Cardiac septum (tissue), 1 donor: ENCODE measurements around the gene CHN2. TPM values are rescaled to one million over a fixed set of nuclear protein-coding genes. Genes with fewer than 3 reads are reported as not detected.

Experiments used
- DNase-seq: peaks from one replicate; pipeline ENCODE4 v3.0.0-alpha.2; 2020; ENCODE audit warnings: low spot score
- intact Hi-C: fragments of 100-400 bp; cut with DNase I; formaldehyde crosslinking; loops from one replicate; pipeline ENCODE4 v1.14.0; 2022
- total RNA-seq: library from RNA; stranded (reverse); fragmentation: NEBNext Ultra II Directional; extraction: Animal tissue kit (Norgen Biotek cat#: 25700); gene quantifications from one replicate; pipeline ENCODE4 v1.2.1, GENCODE V29; 2021
- donor health status: DM: no; HTN: no; CAD: no.

Gene CHN2
- total RNA-seq, 1 donor from 2014 or later = 33.6 TPM

DNA sequence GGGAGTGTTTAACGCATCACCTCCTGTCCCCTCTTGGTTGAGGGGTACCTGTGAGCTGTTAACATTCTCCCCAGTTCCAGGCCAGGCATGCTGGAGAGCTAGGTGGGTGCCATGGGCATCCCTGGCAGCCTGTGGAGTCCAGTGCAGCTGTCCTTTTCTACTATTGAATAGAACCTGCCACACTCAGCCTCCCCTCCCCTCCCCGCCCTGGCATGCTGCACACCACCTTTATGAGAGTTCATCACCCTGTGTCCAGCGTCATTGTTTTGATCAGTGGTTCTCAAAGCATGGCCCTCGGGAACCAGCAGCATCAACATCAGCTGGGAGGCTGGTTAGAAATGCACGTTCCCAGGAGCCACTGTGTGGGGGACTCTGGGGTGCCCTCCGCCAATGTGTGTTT, 211.8 kb downstream of the CHN2 start:
- intact Hi-C loops = loop anchor here (2.0 kb wide), 1 partner anchor 484 kb away; no protein-coding TSS in a partner anchor
- no peak for DNase-seq

DNA sequence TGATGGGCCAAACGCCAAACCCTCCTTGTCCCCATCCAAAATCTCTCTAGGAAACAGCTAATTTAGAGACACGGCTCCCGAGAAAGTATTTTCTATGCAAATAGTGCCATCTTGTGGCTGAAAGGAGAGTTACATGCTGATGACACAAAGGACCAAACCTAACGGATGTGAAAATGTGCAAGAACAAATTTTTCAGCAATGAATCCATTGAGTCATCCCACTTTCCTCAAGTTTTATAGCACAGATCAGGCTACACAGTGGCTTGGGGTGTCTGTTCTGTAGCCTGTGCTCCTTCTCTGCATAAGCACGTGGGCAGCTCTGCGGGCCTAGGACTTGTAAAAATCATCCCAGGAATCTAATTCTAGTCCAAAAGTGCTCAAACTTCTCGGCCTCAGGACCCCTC, 214.3 kb downstream of the CHN2 start:
- no peak for DNase-seq
- intact Hi-C loops = loop anchor here (2.0 kb wide), 1 partner anchor 218 kb away; no protein-coding TSS in a partner anchor

DNA sequence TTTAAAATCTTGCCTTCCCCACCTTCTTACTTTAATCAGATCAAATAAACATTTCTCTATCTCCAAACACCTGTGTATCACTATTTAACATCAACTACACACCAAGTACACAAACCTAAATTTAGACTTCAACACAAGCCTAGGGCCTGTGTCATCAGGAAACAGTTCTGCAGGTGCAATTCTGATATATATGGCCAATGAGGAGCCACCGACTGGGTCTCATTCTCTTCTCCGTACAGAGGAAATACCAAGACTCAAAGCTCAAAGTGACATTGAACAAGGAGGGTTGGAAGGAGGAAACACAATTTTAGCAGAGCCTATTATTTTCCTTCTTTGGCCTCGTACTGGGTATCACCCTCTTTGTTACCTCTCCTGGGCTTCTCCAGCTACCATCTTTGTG, 216.4 kb downstream of the CHN2 start:
- intact Hi-C loops = no loop called here
- DNase-seq = no peak

- DNase-seq = no peak
- intact Hi-C loops = no loop called here
Measured at GRCh38 chr7:29412912-29413311, 218.3 kb downstream of the CHN2 start.

GRCh38 chr7:29413626-29414136, 219.1 kb downstream of the CHN2 start:
- intact Hi-C loops = no loop called here
- no peak for DNase-seq

- intact Hi-C loops = no loop called here
- DNase-seq = no peak
Measured at GRCh38 chr7:29414216-29414615, 219.6 kb downstream of the CHN2 start.

DNA sequence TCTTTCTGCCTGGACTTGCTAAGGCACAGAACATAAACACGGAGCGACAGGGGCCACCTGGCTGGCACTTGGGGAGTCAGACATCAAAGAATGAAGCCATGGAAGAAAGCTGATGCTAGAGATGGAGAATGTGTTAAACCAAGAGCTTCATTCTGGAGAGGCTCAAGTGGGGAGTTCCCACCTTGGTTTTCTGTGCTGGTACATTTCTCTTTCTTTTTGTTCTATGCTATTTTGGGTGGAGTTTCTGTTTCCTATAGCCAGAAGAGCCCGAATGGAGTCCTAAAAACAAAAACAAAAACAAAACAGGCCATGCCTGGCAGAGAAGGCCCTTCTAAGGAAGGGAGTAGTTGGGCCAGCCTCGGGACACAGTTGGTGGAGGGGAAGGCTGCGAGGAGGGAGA, 220.6 kb downstream of the CHN2 start:
- intact Hi-C loops = no loop called here
- no peak for DNase-seq

GRCh38 chr7:29416276-29416937, 221.8 kb downstream of the CHN2 start:
- intact Hi-C loops = no loop called here

GRCh38 chr7:29416938-29417305, 222.3 kb downstream of the CHN2 start:
- DNase-seq = no peak
- intact Hi-C loops = no loop called here

More at GRCh38 chr7:29416276-29416937, 221.8 kb downstream of the CHN2 start:
- no peak for DNase-seq

DNA sequence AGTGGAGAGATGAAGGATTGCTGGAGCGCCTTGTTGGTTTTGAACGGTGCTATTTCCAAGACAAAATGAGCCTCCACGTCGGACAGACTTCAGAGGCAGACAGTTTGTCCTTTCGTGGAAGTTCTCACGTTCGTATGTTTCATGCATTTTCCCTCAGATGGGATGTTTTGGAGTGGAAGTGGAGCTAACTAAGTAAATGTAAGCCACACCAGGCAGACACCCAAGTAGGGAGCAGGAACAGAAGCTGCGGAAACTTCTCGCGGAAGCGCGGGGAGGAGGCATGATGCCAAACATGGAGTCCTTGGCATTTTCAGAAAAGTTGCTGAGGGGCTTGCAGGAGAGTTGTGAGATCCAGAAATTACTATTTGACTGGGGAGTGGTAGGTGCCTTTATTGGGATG, 223.5 kb downstream of the CHN2 start:
- intact Hi-C loops = no loop called here

DNA sequence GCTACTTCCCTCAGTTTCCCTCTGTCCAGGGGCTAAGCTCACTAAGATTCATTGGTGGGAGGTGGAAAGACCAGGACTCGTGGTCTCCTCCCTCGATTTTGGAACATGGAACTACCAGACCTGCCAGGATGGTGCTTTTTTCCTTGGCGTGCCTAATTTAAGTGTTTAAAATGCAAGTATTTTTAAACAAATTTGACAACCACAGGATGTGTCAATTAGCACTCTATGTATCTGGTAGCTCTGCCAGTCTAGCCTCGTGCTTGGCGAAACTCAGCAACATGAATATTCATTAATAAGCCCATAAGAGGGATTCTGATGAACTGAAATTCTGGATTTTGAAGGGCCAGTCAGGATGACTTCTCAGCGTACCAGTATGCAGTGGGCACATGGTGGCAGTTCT, 224.1 kb downstream of the CHN2 start:
- DNase-seq = no peak
- intact Hi-C loops = no loop called here

More for the DNA sequence above, 223.5 kb downstream of the CHN2 start:
- no peak for DNase-seq

- DNase-seq = no peak
- intact Hi-C loops = no loop called here
Measured at GRCh38 chr7:29420011-29420410, 225.4 kb downstream of the CHN2 start.

GRCh38 chr7:29421010-29421956, 226.7 kb downstream of the CHN2 start:
- intact Hi-C loops = no loop called here
- DNase-seq = no peak

- intact Hi-C loops = no loop called here
- no peak for DNase-seq
Measured at GRCh38 chr7:29422829-29423228, 228.3 kb downstream of the CHN2 start.

DNA sequence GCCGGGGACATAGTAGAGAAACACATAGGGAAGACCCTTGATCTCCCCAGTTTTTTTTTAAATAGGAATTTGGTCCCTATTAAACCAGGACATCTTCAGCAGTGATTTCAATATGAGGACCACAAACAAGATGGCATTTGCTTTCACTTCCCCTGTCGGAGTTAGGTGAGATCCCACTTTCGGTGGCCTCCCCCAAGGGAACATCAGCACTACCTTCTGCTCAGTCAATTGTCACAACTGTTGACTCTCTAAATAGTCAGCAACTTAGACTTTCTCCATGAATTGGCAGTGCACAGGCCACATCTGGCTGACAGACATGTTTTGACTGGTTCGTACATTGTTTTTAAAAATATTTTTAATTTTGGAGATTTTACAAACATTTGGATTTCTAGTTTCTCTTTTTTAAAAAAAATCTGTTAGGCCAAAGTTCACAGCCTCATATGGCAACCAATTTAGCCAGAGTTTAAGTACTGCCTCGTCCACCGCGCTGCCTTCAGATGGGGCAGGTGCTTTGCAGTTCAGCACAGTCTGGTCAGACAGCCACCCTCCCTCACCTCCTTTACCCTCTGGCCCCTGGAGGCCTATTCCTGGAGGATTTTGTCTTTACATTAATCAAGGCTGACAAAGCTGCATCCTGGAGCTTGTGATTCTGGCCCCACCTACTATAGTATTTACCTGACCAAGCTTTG, 229.9 kb downstream of the CHN2 start:
- DNase-seq = no peak

GRCh38 chr7:29424984-29425309, 230.4 kb downstream of the CHN2 start:
- DNase-seq = no peak
- intact Hi-C loops = no loop called here

More for the DNA sequence above, 229.9 kb downstream of the CHN2 start:
- intact Hi-C loops = no loop called here

DNA sequence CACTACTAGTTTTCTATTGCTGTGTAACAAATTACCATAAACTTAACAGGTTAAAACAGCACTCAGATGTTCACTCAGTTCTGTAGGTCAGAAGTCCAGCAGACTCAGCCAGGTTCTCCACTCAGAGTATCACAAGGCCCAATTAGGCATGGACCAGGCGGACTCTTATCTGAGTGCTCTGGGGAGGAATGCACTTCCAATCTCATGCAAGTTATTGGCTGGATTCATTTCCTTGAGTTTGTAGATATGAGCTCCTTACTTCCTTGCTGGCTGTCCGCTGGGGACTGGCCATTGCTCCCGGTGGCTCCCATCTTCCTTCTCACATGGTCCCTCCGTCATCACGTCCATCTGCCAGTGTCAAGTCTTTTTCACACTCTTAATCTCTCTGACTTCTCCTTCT, 232.0 kb downstream of the CHN2 start:
- DNase-seq = no peak
- intact Hi-C loops = no loop called here

DNA sequence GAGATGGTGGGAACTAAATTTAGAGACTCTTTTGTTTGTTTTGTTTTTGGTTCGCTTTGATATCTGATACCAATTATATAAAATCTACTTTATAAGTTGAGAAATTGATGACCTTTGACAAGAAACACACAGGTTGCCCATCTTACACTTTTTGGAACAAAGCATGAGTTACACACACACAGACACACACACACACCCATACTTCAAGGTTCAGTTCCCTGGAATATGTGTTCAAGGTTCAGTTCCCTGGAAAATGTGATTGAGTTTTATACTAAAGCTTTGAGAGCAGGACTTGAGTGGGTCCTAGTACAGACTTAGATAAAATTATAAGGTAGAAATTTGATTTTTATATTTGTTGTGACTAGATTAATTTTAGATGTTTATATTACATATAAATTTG, 234.8 kb downstream of the CHN2 start:
- DNase-seq = no peak
- intact Hi-C loops = no loop called here

DNA sequence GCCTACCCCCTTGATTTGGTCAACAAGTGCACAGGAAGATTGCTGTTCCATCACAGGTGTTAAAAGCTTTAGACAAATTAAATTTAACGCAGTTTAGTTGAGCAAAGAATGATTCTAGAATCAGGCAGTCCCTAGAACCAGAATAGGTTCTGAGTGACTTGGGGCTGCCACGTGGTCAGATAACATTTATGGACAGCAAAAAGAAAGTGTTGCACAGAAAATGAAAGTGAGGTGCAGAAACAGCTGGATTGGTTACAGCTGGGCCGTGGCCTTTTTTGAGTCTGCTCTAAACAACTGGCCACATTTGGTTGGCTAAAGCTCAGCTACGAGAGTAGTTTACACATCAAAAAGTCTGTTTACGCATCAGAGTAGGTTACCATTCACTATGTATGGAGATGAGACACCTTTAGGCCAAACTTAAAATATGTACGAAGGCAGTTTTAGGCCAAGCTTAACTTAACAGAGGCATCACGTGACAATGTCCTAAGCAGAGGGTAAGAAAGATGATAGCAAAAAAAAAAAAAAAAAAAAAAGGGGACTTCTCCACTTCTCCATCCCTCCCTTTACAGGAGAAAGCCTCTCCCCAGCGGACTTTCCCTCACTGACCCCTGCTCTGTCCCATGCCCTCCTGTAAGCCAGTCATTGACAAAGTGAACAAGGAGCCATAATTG, 235.8 kb downstream of the CHN2 start:
- intact Hi-C loops = no loop called here

DNA sequence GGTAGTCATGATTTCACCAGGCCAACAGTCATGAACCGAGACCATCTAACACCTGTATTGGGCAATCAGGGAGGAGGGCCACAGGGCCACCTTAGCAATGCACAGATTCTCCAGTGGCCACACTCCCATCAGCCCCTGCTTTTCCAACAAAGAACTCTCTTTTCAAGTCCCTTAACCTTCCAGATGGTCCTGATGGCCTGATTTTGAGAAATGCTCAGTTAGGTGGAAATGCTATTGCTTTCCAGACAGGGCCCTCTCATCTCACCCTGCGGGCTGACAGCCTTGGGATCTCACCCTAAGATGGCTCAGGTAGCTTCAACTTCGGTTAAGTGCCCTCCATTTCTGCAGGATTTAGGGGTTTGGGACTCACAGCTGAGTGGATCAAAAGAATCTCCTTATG, 237.1 kb downstream of the CHN2 start:
- intact Hi-C loops = no loop called here
- DNase-seq = no peak

More for the DNA sequence above, 235.8 kb downstream of the CHN2 start:
- DNase-seq = no peak
